ENCODE data around the gene PABPN1L.

- TF ChIP-seq CTCF (IDR thresholded peaks at IDR 0.05) (no peak), POLR2A (IDR thresholded peaks at IDR 0.05) (no peak)
Observed at GRCh38 chr16:88856122-88856827, 10.2 kb downstream of the PABPN1L start.
